Transverse colon (tissue), 4 donors: Measurements from ENCODE around the gene GPR107. TPM values are rescaled to one million over a fixed set of nuclear protein-coding genes. Genes with fewer than 3 reads are reported as not detected.
A peak's percentile ranks its signal among the peaks of the same experiment; 100 is the strongest.

Experiments
- DNase-seq: peaks from one replicate; pipeline ENCODE4 v3.0.0-alpha.2; 2019
- H3K27ac ChIP-seq, 4 donors: fragments of 200-600 bp; sonication (generic); 2 replicates each; pipeline ENCODE4 v1.5.1; 2016 to 2018; ENCODE audit warnings: inconsistent platforms in 4 of 4
- H3K27me3 ChIP-seq: fragments of 200-600 bp; sonication (generic); 2 replicates; pipeline ENCODE4 v1.5.1; 2017; ENCODE audit warnings: inconsistent platforms
- H3K36me3 ChIP-seq, 4 donors: fragments of 200-600 bp; sonication (generic); 2 replicates each; pipeline ENCODE4 v1.5.1; 2017 to 2019; ENCODE audit warnings: inconsistent platforms in 4 of 4
- H3K4me1 ChIP-seq, 4 donors: fragments of 200-600 bp; sonication (generic); 2 replicates each; pipeline ENCODE4 v1.5.1; 2017 to 2020; ENCODE audit warnings: inconsistent platforms in 4 of 4
- H3K4me3 ChIP-seq, 4 donors: fragments of 200-600 bp; sonication (generic); 1 replicate in 1 of 4; 2 replicates in 3 of 4; pipeline versions ENCODE4 v1.5.1 to v1.6.1; 2017 to 2019; ENCODE audit warnings: inconsistent platforms in 4 of 4
- H3K9me3 ChIP-seq, 2 donors: fragments of 200-600 bp; sonication (generic); 2 replicates each; pipeline ENCODE4 v1.5.1; 2017 to 2019; ENCODE audit warnings: inconsistent platforms in 2 of 2
- CTCF ChIP-seq, 5 experiments: fragments of 200-600 bp in 3 of 5; fragments of 450-650 bp in 2 of 5; sonication (generic) in 3 of 5; IDR thresholded peaks; 1 replicate in 2 of 5; 2 replicates in 3 of 5; pipeline ENCODE4 v1.5.1; 2016 to 2017; ENCODE audit warnings: antibody characterized with exemption in 5 of 5, inconsistent platforms in 3 of 5, mild to moderate bottlenecking in 2 of 5, moderate library complexity in 1 of 5
- EP300 ChIP-seq: sonication (generic); formaldehyde crosslinking; IDR thresholded peaks from one replicate; pipeline ENCODE4 v1.6.1; 2017; ENCODE audit warnings: antibody characterized with exemption, low read depth
- POLR2A ChIP-seq: fragments of 450-650 bp; IDR thresholded peaks from one replicate; pipeline ENCODE4 v1.6.1; 2016; ENCODE audit warnings: antibody characterized with exemption, mild to moderate bottlenecking, moderate library complexity
- POLR2AphosphoS5 ChIP-seq, 3 donors: sonication (generic); formaldehyde crosslinking; IDR thresholded peaks; one replicate each; pipeline ENCODE4 v1.6.1; 2016; ENCODE audit warnings: antibody characterized with exemption in 3 of 3
- WGBS, 2 donors: methylation state at CpG; one replicate each; pipeline ENCODE4 v1.1.5; 2018; ENCODE audit warnings: low coverage in 1 of 2; 5-methylcytosine and 5-hydroxymethylcytosine counted together
- in situ Hi-C, 4 donors: fragments of 200-750 bp; cut with MboI; loops; one replicate each; pipeline versions ENCODE4 v1.15.0 to v1.15.1; 2017; ENCODE audit warnings: low sequenced_read_pairs in 3 of 4, low pct_ligation_motif_present in 1 of 4, low pct_unique_long_range_greater_than_20kb in 1 of 4
- intact Hi-C: fragments of 100-400 bp; cut with DNase I; formaldehyde crosslinking; loops from one replicate; pipeline ENCODE4 v1.15.1; 2023; ENCODE audit warnings: low total_unique reads
- total RNA-seq, 4 donors: library from RNA; depleted of rRNA; stranded (reverse); fragments of >200 nt; gene quantifications; one replicate each; pipeline ENCODE4 v1.1.0, GENCODE V29; 2016

GPR107 gene
- total RNA-seq, 4 donors from 2014 or later, result 25.7 to 33.7 (median 32.7) TPM

- Histone ChIP-seq H3K27ac (peak overlapping the region; percentile 25 to 87 (median 81)), H3K9me3 (no peaks in the 10 kb centered on the region), H3K27me3 (no peaks in the 10 kb centered on the region), H3K36me3 (no peaks in the 10 kb centered on the region), H3K4me3 (no peak overlapping the region), H3K4me1 (peaks cover 0 to 31% (median 24%) of the 10 kb centered on the region in 4 donors)
- DNase-seq, result no peak
- intact Hi-C loops, result no loop called here
- TF ChIP-seq EP300 (no peak), CTCF (IDR thresholded peaks at IDR 0.05) (no peak), POLR2A (no peak), POLR2AphosphoS5 (IDR thresholded peaks at IDR 0.05) (no peak)
- WGBS, 2 donors, result 65 to 89% methylated on average over 1 to 2 of the region's 2 CpGs
- in situ Hi-C loops, result no loop called here
These were observed 125.7 kb downstream of the GPR107 start for GRCh38 chr9:130179331-130179907.

- Histone ChIP-seq H3K36me3 (no peaks in the 10 kb centered on the region), H3K4me3 (no peak overlapping the region), H3K27me3 (no peaks in the 10 kb centered on the region), H3K27ac (peak overlapping the region; percentile 71 to 87 (median 81)), H3K4me1 (peaks cover 0 to 33% (median 23%) of the 10 kb centered on the region in 4 donors), H3K9me3 (no peaks in the 10 kb centered on the region)
- TF ChIP-seq POLR2AphosphoS5 (IDR thresholded peaks at IDR 0.05), result no peak
- intact Hi-C loops (no loop called here), in situ Hi-C loops (no loop called here)
- WGBS, 2 donors, result 72% methylated on average over 12 of the region's 12 CpGs; no CpG with 5 or more reads in 1 of the 2 donors
- no peak for DNase-seq
These were observed 126.8 kb downstream of the GPR107 start for GRCh38 chr9:130180516-130180915.

- peak; percentile 87 for DNase-seq
- Histone ChIP-seq H3K36me3 (no peaks in the 10 kb centered on the region), H3K27me3 (no peaks in the 10 kb centered on the region), H3K9me3 (no peaks in the 10 kb centered on the region), H3K4me1 (peaks cover 0 to 40% (median 29%) of the 10 kb centered on the region in 4 donors), H3K4me3 (no peak overlapping the region), H3K27ac (peak overlapping the region; percentile 71 to 87 (median 81))
- intact Hi-C loops (no loop called here), in situ Hi-C loops (no loop called here)
- WGBS, 2 donors, result 47 to 71% methylated on average over 6 to 31 of the region's 33 CpGs
- TF ChIP-seq EP300 (no peak), POLR2AphosphoS5 (IDR thresholded peaks at IDR 0.05) (no peak)
These were observed 128.1 kb downstream of the GPR107 start for GRCh38 chr9:130181678-130182380.

GRCh38 chr9:130182381-130182909 is 128.7 kb downstream of the GPR107 start:
- 68% methylated on average over 12 of the region's 17 CpGs; no CpG with 5 or more reads in 1 of the 2 donors for WGBS, 2 donors
- intact Hi-C loops, result no loop called here
- Histone ChIP-seq H3K4me3 (no peak overlapping the region), H3K9me3 (no peaks in the 10 kb centered on the region), H3K27me3 (no peaks in the 10 kb centered on the region), H3K4me1 (peaks cover 0 to 44% (median 33%) of the 10 kb centered on the region in 4 donors), H3K36me3 (no peaks in the 10 kb centered on the region), H3K27ac (peak overlapping the region; percentile 71 to 87 (median 81))
- in situ Hi-C loops, result no loop called here
- DNase-seq, result no peak
- TF ChIP-seq POLR2A, result no peak
- TF ChIP-seq CTCF (IDR thresholded peaks at IDR 0.05), result no peak
- no peak for TF ChIP-seq EP300

GRCh38 chr9:130183133-130183762 is 129.5 kb downstream of the GPR107 start:
- TF ChIP-seq POLR2A (no peak), EP300 (no peak), POLR2AphosphoS5 (IDR thresholded peaks at IDR 0.05) (no peak), CTCF (IDR thresholded peaks at IDR 0.05) (no peak)
- intact Hi-C loops (no loop called here), in situ Hi-C loops (no loop called here)
- H3K27me3 ChIP-seq, result no peaks in the 10 kb centered on the region
- no peaks in the 10 kb centered on the region for H3K9me3 ChIP-seq
- peak overlapping the region; percentile 71 to 87 (median 81) for H3K27ac ChIP-seq
- DNase-seq, result no peak
- no peaks in the 10 kb centered on the region for H3K36me3 ChIP-seq
- no peak overlapping the region for H3K4me3 ChIP-seq
- 8 to 48% methylated on average over 1 to 7 of the region's 7 CpGs for WGBS, 2 donors
- peaks cover 0 to 50% (median 40%) of the 10 kb centered on the region in 4 donors for H3K4me1 ChIP-seq
